Measurements from ENCODE around the gene FUBP3.
"Not testable (repeated sequence)": the region's sequence is repeated elsewhere in the genome, so short reads cannot be mapped to it uniquely, and the experiment has no call there.

The FUBP3 gene

GRCh38 chr9:130556396-130557076 lies 22.8 kb upstream of the FUBP3 start:
- no peak for DNase-seq

DNA sequence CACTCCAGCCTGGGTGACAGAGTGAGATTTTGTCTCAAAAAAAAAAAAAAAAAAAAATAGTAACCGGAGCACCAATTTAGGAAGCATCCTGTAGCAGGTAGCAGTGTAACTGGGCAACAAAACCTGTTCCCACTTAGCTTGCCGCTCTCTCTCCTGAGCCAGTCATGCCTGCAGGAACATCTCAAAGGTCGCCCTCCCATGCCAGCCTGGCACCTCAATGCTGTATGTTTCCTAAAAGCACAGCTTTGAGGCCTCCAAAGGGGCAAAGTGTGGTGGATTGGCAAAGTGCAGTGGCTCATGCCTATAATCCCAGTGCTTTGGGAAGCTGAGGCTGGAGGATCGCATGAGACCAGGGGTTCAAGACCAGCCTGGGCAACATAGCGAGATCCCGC lies 22.3 kb upstream of the FUBP3 start:
- DNase-seq, result no peak

GRCh38 chr9:130561056-130561455 lies 18.3 kb upstream of the FUBP3 start:
- DNase-seq, result no peak

DNA sequence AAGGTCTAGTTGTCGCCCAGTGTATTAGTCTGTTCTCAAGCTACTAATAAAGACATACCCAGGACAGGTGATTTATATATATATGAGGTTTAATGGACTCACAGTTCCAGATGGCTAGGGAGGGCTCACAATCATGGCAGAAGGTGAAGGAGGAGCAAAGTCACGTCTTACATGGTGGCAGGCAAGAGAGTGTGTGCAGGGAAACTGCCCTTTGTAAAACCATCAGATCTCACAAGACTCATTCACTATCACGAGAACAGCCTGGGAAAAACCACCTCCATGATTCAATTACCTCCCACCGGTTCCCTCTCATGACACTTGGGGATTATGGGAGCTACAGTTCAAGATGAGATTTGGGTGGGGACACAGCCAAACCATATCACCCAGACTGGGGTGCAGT lies 16.9 kb upstream of the FUBP3 start:
- DNase-seq, result not testable (repeated sequence)

DNA sequence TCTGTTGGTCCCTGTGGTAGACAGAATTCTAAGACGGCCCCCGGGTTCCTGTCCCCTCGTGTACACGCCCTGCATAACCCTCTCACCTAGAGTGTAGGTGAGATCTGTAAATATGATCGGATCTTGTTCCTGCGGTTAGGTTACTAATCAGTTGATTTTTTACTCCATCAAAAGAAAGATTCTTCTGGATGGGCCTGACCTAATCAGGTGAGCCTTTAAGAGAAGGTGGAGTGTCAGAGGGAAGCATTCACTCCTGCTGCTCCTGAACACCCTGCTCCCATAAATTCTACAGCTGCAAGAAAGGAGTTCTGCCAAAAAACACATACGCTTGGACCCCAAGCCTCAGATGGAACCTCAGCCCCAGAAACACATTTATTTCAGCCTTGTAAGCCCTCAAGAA lies 15.6 kb upstream of the FUBP3 start:
- no peak for DNase-seq

DNA sequence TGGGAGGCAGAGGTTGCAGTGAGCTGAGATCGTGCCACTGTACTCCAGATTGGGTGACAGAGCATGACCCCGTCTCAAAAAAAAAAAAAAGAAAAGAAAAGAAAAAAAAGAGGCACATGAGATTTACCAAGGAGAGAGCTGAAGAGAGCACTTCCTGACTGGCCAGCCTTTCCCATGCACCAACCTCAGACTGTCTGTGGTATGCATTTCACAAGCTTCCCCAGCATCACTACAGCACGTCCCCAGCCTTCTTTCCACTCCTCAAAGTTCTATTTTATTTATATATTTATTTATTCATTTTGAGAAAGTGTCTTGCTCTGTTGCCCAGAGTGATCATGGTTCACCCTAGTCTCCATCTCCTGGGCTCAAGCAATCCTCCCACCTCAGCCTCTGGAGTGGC lies 13.6 kb upstream of the FUBP3 start:
- no peak for DNase-seq

DNA sequence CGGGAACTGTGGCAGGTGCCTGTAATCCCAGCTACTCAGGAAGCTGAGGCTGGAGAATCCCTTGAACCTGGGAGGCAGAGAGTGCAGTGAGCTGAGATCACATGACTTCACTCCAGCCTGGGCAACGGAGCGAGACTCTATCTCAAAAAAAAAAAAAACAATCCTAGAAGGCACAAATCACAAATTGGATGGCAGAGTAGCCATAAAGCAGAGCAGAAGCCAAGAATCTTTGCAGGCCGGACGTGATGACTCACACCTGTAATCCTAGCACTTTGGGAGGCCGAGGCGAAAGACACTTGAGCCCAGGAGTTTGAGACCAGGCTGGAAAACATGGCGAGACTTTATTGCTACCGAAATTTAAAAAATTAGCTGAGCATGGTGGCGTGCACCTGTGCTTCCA lies 9.2 kb upstream of the FUBP3 start:
- DNase-seq, result no peak

DNA sequence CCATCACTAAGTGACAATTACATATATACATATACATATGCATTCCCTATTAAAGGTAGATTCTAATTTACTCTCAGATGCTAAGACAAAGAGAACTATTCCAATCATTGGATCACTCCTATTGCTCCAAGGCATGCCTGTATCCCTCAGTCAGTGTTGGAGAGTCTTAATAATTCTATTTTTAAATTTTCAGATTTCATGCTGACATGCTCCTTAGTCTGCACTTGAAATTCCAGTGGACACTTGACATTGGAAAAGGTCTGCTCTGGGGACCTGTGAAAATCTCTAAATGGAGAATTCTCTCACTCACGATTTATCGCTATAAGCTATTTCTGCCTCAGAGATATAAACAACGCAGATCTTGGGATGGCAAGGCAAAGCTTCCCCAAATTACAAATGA lies 3.9 kb upstream of the FUBP3 start:
- DNase-seq, result no peak

GRCh38 chr9:130576176-130576575 lies 3.2 kb upstream of the FUBP3 start:
- DNase-seq, result no peak

DNA sequence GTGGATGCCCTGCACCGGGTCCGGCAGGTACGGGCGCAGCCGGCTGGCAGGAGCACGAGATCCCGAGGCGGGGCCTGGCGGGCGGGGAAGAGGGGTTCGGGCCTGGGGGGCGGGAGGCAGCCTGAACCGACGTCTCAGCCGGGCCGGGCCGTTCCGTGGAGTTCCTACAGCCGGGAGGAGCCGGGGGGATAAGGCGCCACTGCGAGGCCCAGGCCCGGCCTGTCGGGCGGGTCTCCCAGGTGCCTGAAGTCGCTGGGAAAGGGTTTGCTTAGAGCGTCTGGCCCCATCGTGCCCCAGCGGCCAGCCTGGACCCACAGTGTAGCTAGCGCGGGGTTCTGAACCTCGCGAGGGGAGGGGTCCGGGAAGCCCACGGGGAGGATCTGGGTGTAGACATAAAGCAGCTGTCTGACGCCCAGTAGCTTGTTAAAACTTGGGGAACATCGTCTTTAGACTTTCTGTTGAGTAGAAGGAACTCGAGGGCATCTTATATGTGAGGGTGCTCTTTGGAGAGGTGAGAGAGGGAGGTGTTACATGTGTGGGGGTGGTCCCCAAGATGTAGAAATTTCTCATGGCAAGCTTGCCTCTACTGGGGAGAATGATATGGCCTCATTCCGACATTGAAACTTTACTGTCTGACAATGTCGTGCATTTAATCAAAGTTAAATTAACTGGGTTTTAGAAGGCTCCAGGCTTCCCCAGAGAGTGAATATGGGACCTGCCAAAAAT lies 524 bp downstream of the FUBP3 start:
- DNase-seq, result peak in 3 of 58 donors; percentile 49 to 66 (median 58)

DNA sequence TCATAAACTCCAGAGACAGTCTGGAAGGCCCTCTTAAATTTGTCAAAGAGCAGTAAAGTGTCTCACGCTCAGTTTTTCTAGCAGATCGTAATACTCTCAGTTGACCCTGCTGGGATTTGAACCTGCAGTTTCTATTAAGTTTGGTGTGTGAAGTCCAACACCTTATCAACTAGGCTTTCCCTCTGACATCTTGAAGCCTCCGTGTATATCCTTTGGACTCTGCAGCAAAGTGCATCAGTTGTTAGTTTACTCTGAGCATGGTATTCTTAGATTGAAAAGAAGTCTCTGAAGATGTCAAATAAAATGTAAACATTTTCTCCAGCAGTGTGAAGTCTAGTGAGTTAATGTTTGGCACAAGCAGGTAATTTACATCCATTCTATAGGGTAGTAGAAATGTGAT lies 2.4 kb downstream of the FUBP3 start:
- DNase-seq, result no peak

GRCh38 chr9:130583271-130583670 lies 3.9 kb downstream of the FUBP3 start:
- no peak for DNase-seq

DNA sequence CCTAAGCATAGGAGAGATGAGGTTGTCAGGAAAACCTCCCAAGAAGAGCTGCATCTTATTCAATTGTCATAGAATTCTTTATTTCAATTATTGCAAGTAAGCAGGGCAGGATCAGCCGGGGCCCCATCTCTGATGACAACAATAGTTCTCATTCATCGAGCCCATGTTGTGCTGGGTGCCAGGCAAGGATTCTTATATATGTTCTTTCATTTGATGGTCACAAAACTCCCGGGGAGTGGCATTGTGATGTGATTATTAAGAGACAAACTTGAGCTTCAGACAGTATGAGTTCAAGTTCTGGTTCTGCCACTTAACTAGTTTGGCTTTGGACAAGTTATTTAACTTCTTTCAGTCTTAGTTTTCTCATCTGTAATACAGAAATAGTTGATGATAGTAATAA lies 8.5 kb downstream of the FUBP3 start:
- DNase-seq, result peak in 1 of 58 donors; percentile 1

- no peak for DNase-seq
These were observed 9.0 kb downstream of the FUBP3 start for GRCh38 chr9:130588416-130588815.

DNA sequence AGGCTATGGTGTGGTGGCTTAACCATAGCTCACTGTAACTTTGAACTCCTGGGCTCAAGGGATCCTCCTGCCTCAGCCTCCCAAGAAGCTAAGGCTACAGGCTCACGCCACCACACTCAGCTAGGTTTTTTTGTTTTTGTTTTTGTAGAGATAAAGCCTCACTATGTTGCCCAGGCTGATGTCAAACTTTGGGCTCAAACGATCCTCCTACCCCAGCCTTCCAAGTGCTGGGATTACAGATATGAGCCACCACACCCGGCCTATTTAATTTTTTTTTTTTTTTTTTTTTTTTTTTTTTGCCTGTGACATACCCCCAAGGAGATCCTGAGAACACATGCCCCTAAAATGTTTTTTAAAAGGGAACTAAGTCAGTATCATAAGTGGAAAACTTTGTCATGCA lies 10.4 kb downstream of the FUBP3 start:
- DNase-seq, result no peak

DNA sequence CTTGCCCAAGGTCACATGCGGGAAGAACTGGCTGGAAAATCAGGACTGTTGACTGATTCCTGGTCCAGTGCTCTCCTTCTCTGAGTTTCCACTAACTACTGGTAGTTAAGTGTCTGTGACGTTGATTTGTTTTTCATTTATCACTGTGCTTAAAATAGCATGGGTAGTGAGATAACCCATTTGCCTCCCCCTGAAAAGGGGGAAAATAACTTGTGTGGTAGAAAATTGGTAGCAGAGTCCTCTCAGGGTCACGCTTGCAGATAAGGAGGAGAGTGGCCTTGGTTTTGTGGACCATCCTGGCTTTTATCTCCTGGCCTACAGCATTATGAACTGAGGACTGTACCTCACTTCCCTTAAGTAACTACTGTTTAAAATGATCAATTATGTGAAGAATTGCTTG lies 10.9 kb downstream of the FUBP3 start:
- DNase-seq, result no peak

DNA sequence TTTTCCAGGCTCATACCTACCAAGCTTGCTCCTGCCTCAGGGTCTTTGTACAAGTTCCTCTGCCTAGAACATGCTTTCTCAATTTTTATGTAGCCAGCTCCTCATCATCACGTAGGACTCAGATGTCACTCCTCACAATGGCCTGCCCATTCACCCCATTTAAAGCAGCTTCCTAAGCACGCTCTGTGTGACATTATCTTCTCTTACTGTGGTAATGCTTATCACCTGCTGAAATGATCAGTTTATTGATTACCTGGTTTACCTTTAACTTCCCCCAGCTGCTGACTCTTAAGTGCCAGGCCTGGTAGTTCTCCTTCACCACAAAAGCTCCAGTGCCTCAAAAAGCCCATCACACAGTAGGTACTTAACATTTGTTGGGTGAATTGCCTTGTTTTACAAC lies 13.6 kb downstream of the FUBP3 start:
- no peak for DNase-seq

GRCh38 chr9:130597228-130597627 lies 17.9 kb downstream of the FUBP3 start:
- no peak for DNase-seq

- DNase-seq, result no peak
These were observed 18.8 kb downstream of the FUBP3 start for GRCh38 chr9:130598188-130598587.

DNA sequence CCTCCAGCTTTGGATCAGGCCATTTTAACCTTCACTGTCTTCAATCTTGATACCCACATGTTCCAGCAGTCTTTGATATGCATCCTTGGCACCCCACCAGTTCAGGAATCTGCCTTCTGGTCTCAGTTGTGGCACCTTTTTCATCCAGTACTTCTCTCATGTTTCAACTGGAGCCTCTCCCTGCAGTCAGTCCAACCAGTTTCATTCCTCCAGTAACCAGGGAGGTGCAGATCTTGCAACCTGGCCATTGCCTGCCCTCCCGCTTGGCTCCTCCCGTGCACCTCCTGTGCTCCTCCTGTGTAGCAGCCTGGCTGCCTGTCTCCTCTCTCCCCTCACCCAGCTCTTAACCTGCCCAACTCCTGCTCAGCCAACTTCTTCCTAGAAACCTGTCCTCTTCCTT lies 20.2 kb downstream of the FUBP3 start:
- no peak for DNase-seq

- DNase-seq, result no peak
These were observed 21.7 kb downstream of the FUBP3 start for GRCh38 chr9:130601100-130601499.

DNA sequence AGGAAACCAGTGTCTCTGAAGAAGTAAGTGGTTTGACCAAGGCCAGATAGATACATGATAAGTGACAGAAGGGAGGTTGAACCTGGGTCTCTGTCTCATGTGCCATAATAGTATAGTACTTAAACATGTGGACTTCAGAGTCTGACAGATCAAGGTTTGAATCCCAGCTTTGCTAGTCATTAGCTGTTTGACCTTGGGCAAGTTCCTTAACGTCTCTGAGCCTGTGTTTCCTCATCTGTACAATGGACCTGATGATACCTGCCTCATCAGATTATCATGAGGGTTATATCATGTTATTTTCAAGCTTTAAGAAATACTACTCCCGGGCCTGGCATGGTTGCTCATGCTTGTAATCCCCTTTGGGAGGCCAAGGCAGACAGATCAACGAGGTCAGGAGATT lies 24.9 kb downstream of the FUBP3 start:
- no peak for DNase-seq

GRCh38 chr9:130606887-130607600 lies 27.7 kb downstream of the FUBP3 start:
- no peak for DNase-seq
